ENCODE results near the gene PHF2.

- TF ChIP-seq POLR2A (IDR thresholded peaks at IDR 0.05) (no peak), POLR2AphosphoS5 (IDR thresholded peaks at IDR 0.05) (peak in 1 of 3 donors; percentile 15)
- TF ChIP-seq, protein P1, sequence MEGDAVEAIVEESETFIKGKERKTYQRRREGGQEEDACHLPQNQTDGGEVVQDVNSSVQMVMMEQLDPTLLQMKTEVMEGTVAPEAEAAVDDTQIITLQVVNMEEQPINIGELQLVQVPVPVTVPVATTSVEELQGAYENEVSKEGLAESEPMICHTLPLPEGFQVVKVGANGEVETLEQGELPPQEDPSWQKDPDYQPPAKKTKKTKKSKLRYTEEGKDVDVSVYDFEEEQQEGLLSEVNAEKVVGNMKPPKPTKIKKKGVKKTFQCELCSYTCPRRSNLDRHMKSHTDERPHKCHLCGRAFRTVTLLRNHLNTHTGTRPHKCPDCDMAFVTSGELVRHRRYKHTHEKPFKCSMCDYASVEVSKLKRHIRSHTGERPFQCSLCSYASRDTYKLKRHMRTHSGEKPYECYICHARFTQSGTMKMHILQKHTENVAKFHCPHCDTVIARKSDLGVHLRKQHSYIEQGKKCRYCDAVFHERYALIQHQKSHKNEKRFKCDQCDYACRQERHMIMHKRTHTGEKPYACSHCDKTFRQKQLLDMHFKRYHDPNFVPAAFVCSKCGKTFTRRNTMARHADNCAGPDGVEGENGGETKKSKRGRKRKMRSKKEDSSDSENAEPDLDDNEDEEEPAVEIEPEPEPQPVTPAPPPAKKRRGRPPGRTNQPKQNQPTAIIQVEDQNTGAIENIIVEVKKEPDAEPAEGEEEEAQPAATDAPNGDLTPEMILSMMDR (IDR thresholded peaks at IDR 0.05 in 8 of 11, conservative IDR thresholded peaks at IDR 0.05 in 3 of 11) = no peak
Observed at GRCh38 chr9:93645149-93645889, 68.9 kb downstream of the PHF2 start.

Data from spleen (tissue), 7 donors.